GM12878 (cell line): ENCODE results near the gene LMO7. TPM values are rescaled to one million over a fixed set of nuclear protein-coding genes. Genes with fewer than 3 reads are reported as not detected.

Experiments
- BHLHE40 ChIP-seq, 2 experiments: fragments of 450-650 bp in 1 of 2; IDR thresholded peaks; 2 replicates each; pipeline ENCODE4 v1.6.1; 2011 to 2017; ENCODE audit warnings: low read depth in 2 of 2, borderline replicate concordance in 1 of 2, improper control_type of control experiment in 1 of 2, low read length in 1 of 2, mild to moderate bottlenecking in 1 of 2
- BRCA1 ChIP-seq: IDR thresholded peaks from 2 replicates; pipeline ENCODE4 v1.6.1; 2011; ENCODE audit warnings: low read depth, low read length, improper control_type of control experiment
- CREB1 ChIP-seq: IDR thresholded peaks from 2 replicates; pipeline ENCODE4 v1.6.1; 2012; ENCODE audit warnings: low read depth, mild to moderate bottlenecking, inconsistent platforms
- CREM ChIP-seq: IDR thresholded peaks from 2 replicates; pipeline ENCODE4 v1.6.1; 2014; ENCODE audit warnings: antibody characterized with exemption, low read depth
- EP300 ChIP-seq, 2 experiments: fragments of 150-350 bp in 1 of 2; IDR thresholded peaks; 2 replicates each; pipeline ENCODE4 v1.6.1; 2011 to 2012; ENCODE audit warnings: low read depth in 2 of 2, low read length in 2 of 2, borderline replicate concordance in 1 of 2, improper control_type of control experiment in 1 of 2, inconsistent platforms in 1 of 2; ENCODE audit not compliant: control insufficient read depth in 1 of 2
- ETV6 ChIP-seq, 2 experiments: fragments of 450-650 bp in 1 of 2; IDR thresholded peaks in 1 of 2; conservative IDR thresholded peaks in 1 of 2; 2 replicates each; pipeline ENCODE4 v1.6.1; 2014; ENCODE audit warnings: antibody characterized with exemption in 1 of 2, borderline replicate concordance in 1 of 2, low read depth in 1 of 2, mild to moderate bottlenecking in 1 of 2, moderate library complexity in 1 of 2
- EZH2 ChIP-seq: IDR thresholded peaks from 2 replicates; pipeline ENCODE4 v1.6.1; 2012; ENCODE audit warnings: low read depth, mild to moderate bottlenecking, control low read depth, inconsistent platforms, low read length, borderline replicate concordance; ENCODE audit not compliant: control insufficient read depth
- GABPA ChIP-seq: IDR thresholded peaks from 2 replicates; pipeline ENCODE4 v1.6.1; 2014; ENCODE audit warnings: antibody characterized with exemption, low read depth, mild to moderate bottlenecking, inconsistent platforms
- GATAD2B ChIP-seq: fragments of 450-650 bp; conservative IDR thresholded peaks from 2 replicates; pipeline ENCODE4 v1.6.1; 2017; ENCODE audit warnings: low read depth, mild to moderate bottlenecking, moderate library complexity
- IRF4 ChIP-seq: IDR thresholded peaks from 2 replicates; pipeline ENCODE4 v1.6.1; 2011; ENCODE audit warnings: low read depth, low read length
- JUNB ChIP-seq: IDR thresholded peaks from 2 replicates; pipeline ENCODE4 v1.6.1; 2016; ENCODE audit warnings: antibody characterized with exemption, mild to moderate bottlenecking
- MEF2A ChIP-seq: IDR thresholded peaks from 2 replicates; pipeline ENCODE4 v1.6.1; 2011; ENCODE audit warnings: low read depth, mild to moderate bottlenecking, low read length, moderate library complexity; ENCODE audit not compliant: insufficient read depth
- MTA3 ChIP-seq: IDR thresholded peaks from 2 replicates; pipeline ENCODE4 v1.6.1; 2012; ENCODE audit warnings: low read length, inconsistent platforms, borderline replicate concordance
- NFIC ChIP-seq: IDR thresholded peaks from 2 replicates; pipeline ENCODE4 v1.6.1; 2012; ENCODE audit warnings: low read depth, mild to moderate bottlenecking, inconsistent platforms, low read length, moderate library complexity
- NFYA ChIP-seq: IDR thresholded peaks from 2 replicates; pipeline ENCODE4 v1.6.1; 2011; ENCODE audit warnings: low read depth, mild to moderate bottlenecking, low read length, improper control_type of control experiment, borderline replicate concordance
- POLR2AphosphoS5 ChIP-seq: IDR thresholded peaks from 2 replicates; pipeline ENCODE4 v1.6.1; 2011; ENCODE audit warnings: mild to moderate bottlenecking, low read length, inconsistent platforms
- RUNX3 ChIP-seq: IDR thresholded peaks from 2 replicates; pipeline ENCODE4 v1.6.1; 2012; ENCODE audit warnings: low read length, inconsistent platforms
- SMARCA5 ChIP-seq: fragments of 450-650 bp; IDR thresholded peaks from 2 replicates; pipeline ENCODE4 v1.6.1; 2017; ENCODE audit warnings: mild to moderate bottlenecking
- TBL1XR1 ChIP-seq: IDR thresholded peaks from 2 replicates; pipeline ENCODE4 v1.6.1; 2012; ENCODE audit warnings: low read depth, low read length, improper control_type of control experiment
- ZNF384 ChIP-seq: IDR thresholded peaks from 2 replicates; pipeline ENCODE4 v1.6.1; 2012; ENCODE audit warnings: low read depth, mild to moderate bottlenecking, low read length, improper control_type of control experiment, borderline replicate concordance
- polyA plus RNA-seq, 11 experiments: library from polyadenylated mRNA; depleted of rRNA in 4 of 11; unstranded in 6 of 11; stranded (reverse) in 5 of 11; fragments of >200 nt; fragmentation: Nextera tagmentation in 4 of 11; fragmentation: Illumina TruSeq in 1 of 11; extraction: Ambion mirVana in 4 of 11; extraction: Trizol in 1 of 11; gene quantifications; 1 replicate in 1 of 11; 2 replicates in 10 of 11; pipeline versions ENCODE4 v1.2.1 to v1.2.3, GENCODE V29; 2011 to 2016; ENCODE audit warnings: inconsistent platforms in 2 of 11, missing spikeins in 2 of 11, low read depth in 1 of 11
- total RNA-seq, 4 experiments: library from RNA; depleted of rRNA in 3 of 4; stranded (reverse); fragments of >200 nt in 3 of 4; fragmentation: Illumina TruSeq in 1 of 4; extraction: Trizol in 1 of 4; gene quantifications; 2 replicates each; pipeline versions ENCODE4 v1.2.1 to v1.2.3, GENCODE V29; 2013 to 2021
- TF ChIP-seq, protein P1 (sequence below): fragments of 450-650 bp; IDR thresholded peaks from 2 replicates; pipeline ENCODE4 v1.6.1; 2016; ENCODE audit warnings: mild to moderate bottlenecking, moderate library complexity, borderline replicate concordance
- TF ChIP-seq, protein P2 (sequence below): IDR thresholded peaks from 2 replicates; pipeline ENCODE4 v1.6.1; 2012; ENCODE audit warnings: mild to moderate bottlenecking, low read depth, low read length
- TF ChIP-seq, protein P3 (sequence below): IDR thresholded peaks from 2 replicates; pipeline ENCODE4 v1.6.1; 2012; ENCODE audit warnings: low read depth, low read length, improper control_type of control experiment

LMO7 gene
- total and polyA plus RNA-seq, 10 of the 15 experiments (the other 5 are each of a cell fraction or from before 2014, with no cell fraction given) = 8.5 to 67.8 (median 36.8) TPM

DNA sequence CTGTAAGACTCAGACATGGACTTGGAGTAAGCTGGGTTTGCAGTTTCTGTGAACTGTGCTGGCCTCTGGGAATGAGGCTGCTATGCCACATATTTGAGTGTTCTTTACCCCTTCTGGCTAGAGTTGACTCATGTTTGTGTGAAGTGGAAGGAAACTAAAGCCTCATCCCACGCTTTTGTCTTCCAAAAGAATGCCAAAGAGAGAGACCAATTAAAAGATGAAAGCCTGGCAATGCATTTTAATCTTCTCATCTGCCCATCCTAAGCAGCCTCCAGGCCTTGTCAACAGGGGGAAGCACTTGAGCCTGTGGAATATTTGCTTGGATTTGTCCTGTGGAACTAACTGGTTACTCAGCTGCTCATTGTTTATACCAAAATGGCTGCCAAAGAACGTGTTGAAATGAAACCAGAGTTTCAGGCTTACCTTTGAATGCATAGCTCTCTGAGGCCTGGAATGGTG, 49.1 kb downstream of the LMO7 start (continued):
- TF ChIP-seq BRCA1 = no peak
- no peak for TF ChIP-seq POLR2AphosphoS5
- TF ChIP-seq IRF4 = peak; percentile 53; the same call in 1 of the 2 replicates
- 0 out of 2 replicates have a peak, but pooled peaks have one; percentile 9 for TF ChIP-seq GABPA
- TF ChIP-seq CREM = no peak; the same call in 1 of the 2 replicates
- TF ChIP-seq, protein P1, sequence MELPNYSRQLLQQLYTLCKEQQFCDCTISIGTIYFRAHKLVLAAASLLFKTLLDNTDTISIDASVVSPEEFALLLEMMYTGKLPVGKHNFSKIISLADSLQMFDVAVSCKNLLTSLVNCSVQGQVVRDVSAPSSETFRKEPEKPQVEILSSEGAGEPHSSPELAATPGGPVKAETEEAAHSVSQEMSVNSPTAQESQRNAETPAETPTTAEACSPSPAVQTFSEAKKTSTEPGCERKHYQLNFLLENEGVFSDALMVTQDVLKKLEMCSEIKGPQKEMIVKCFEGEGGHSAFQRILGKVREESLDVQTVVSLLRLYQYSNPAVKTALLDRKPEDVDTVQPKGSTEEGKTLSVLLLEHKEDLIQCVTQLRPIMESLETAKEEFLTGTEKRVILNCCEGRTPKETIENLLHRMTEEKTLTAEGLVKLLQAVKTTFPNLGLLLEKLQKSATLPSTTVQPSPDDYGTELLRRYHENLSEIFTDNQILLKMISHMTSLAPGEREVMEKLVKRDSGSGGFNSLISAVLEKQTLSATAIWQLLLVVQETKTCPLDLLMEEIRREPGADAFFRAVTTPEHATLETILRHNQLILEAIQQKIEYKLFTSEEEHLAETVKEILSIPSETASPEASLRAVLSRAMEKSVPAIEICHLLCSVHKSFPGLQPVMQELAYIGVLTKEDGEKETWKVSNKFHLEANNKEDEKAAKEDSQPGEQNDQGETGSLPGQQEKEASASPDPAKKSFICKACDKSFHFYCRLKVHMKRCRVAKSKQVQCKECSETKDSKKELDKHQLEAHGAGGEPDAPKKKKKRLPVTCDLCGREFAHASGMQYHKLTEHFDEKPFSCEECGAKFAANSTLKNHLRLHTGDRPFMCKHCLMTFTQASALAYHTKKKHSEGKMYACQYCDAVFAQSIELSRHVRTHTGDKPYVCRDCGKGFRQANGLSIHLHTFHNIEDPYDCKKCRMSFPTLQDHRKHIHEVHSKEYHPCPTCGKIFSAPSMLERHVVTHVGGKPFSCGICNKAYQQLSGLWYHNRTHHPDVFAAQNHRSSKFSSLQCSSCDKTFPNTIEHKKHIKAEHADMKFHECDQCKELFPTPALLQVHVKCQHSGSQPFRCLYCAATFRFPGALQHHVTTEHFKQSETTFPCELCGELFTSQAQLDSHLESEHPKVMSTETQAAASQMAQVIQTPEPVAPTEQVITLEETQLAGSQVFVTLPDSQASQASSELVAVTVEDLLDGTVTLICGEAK = no peak
- TF ChIP-seq NFYA = no peak
- TF ChIP-seq RUNX3 = peak; percentile 82
- TF ChIP-seq NFIC = peak; percentile 51; the same call in 1 of the 2 replicates
- TF ChIP-seq EZH2 = no peak
- TF ChIP-seq TBL1XR1 = no peak
- TF ChIP-seq JUNB = peak; percentile 53; the same call in 1 of the 2 replicates
- TF ChIP-seq BHLHE40 (IDR thresholded peaks at IDR 0.05; ENCODE audit: borderline replicate concordance in 1 of 2, low read depth in 2 of 2, low read length in 1 of 2) = no peak
- no peak for TF ChIP-seq MTA3
- TF ChIP-seq, protein P2, sequence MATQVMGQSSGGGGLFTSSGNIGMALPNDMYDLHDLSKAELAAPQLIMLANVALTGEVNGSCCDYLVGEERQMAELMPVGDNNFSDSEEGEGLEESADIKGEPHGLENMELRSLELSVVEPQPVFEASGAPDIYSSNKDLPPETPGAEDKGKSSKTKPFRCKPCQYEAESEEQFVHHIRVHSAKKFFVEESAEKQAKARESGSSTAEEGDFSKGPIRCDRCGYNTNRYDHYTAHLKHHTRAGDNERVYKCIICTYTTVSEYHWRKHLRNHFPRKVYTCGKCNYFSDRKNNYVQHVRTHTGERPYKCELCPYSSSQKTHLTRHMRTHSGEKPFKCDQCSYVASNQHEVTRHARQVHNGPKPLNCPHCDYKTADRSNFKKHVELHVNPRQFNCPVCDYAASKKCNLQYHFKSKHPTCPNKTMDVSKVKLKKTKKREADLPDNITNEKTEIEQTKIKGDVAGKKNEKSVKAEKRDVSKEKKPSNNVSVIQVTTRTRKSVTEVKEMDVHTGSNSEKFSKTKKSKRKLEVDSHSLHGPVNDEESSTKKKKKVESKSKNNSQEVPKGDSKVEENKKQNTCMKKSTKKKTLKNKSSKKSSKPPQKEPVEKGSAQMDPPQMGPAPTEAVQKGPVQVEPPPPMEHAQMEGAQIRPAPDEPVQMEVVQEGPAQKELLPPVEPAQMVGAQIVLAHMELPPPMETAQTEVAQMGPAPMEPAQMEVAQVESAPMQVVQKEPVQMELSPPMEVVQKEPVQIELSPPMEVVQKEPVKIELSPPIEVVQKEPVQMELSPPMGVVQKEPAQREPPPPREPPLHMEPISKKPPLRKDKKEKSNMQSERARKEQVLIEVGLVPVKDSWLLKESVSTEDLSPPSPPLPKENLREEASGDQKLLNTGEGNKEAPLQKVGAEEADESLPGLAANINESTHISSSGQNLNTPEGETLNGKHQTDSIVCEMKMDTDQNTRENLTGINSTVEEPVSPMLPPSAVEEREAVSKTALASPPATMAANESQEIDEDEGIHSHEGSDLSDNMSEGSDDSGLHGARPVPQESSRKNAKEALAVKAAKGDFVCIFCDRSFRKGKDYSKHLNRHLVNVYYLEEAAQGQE = no peak
- no peak for TF ChIP-seq ZNF384
- TF ChIP-seq, protein P3, sequence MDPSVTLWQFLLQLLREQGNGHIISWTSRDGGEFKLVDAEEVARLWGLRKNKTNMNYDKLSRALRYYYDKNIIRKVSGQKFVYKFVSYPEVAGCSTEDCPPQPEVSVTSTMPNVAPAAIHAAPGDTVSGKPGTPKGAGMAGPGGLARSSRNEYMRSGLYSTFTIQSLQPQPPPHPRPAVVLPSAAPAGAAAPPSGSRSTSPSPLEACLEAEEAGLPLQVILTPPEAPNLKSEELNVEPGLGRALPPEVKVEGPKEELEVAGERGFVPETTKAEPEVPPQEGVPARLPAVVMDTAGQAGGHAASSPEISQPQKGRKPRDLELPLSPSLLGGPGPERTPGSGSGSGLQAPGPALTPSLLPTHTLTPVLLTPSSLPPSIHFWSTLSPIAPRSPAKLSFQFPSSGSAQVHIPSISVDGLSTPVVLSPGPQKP = no peak
- TF ChIP-seq SMARCA5 = no peak
- no peak for TF ChIP-seq MEF2A
- no peak for TF ChIP-seq CREB1
- no peak for TF ChIP-seq GATAD2B
- no peak for TF ChIP-seq EP300 (IDR thresholded peaks at IDR 0.05; ENCODE audit: borderline replicate concordance in 1 of 2, control insufficient read depth in 1 of 2, low read depth in 2 of 2, low read length in 2 of 2)
- no peak for TF ChIP-seq ETV6 (conservative IDR thresholded peaks at IDR 0.05 in 1 of 2, IDR thresholded peaks at IDR 0.05 in 1 of 2; ENCODE audit: borderline replicate concordance in 1 of 2, low read depth in 1 of 2)
